SK-N-SH treated with all-trans-retinoic acid at 6 μM for 48 hours (cell line): Measurements from ENCODE around the gene KCNQ5.

Source experiments
- ARNTL ChIP-seq: fragments of 450-650 bp; formaldehyde crosslinking; IDR thresholded peaks from 2 replicates; pipeline ENCODE4 v1.5.0; 2020; ENCODE audit warnings: low read depth, mild to moderate bottlenecking, moderate library complexity, borderline replicate concordance
- BACH2 ChIP-seq: fragments of 250-450 bp; sonication (Bioruptor Pico); IDR thresholded peaks from 2 replicates; pipeline ENCODE4 v1.9.0; 2021; ENCODE audit warnings: mild to moderate bottlenecking, borderline replicate concordance
- CREB5 ChIP-seq: fragments of 250-450 bp; sonication (Bioruptor Pico); IDR thresholded peaks from 2 replicates; pipeline ENCODE4 v1.5.1; 2020; ENCODE audit warnings: low read depth, mild to moderate bottlenecking, moderate library complexity
- ESRRG ChIP-seq: fragments of 250-450 bp; sonication (Bioruptor Pico); IDR thresholded peaks from 2 replicates; pipeline ENCODE4 v1.6.1; 2021; ENCODE audit warnings: mild to moderate bottlenecking
- PATZ1 ChIP-seq: fragments of 250-450 bp; sonication (Bioruptor Pico); IDR thresholded peaks from 2 replicates; pipeline ENCODE4 v1.8.0; 2020; ENCODE audit warnings: mild to moderate bottlenecking, moderate library complexity, borderline replicate concordance
- POU6F1 ChIP-seq: fragments of 250-450 bp; sonication (Bioruptor Pico); IDR thresholded peaks from 2 replicates; pipeline ENCODE4 v1.8.0; 2021; ENCODE audit warnings: low read depth, mild to moderate bottlenecking, moderate library complexity, borderline replicate concordance
- SNAI2 ChIP-seq: fragments of 250-450 bp; sonication (Bioruptor Pico); IDR thresholded peaks from 2 replicates; pipeline ENCODE4 v1.5.0; 2020; ENCODE audit warnings: mild to moderate bottlenecking, moderate library complexity
- ZFP30 ChIP-seq: fragments of 450-650 bp; formaldehyde crosslinking; IDR thresholded peaks from 2 replicates; pipeline ENCODE4 v1.5.0; 2022; ENCODE audit warnings: mild to moderate bottlenecking, moderate library complexity

GRCh38 chr6:72967329-72967728 is 345.5 kb downstream of the KCNQ5 start:
- TF ChIP-seq CREB5 (CRISPR knock-in tag), result no peak
- TF ChIP-seq SNAI2 (CRISPR knock-in tag), result no peak
- TF ChIP-seq ESRRG, result no peak
- TF ChIP-seq BACH2 (CRISPR knock-in tag), result no peak
- no peak for TF ChIP-seq PATZ1
- TF ChIP-seq ARNTL (CRISPR knock-in tag), result no peak
- TF ChIP-seq POU6F1, result no peak
- no peak for TF ChIP-seq ZFP30
